ENCODE results near the gene PRKG1.

GRCh38 chr10:51416494-51416893 lies 342.2 kb downstream of the PRKG1 start:
- TF ChIP-seq, protein P1, sequence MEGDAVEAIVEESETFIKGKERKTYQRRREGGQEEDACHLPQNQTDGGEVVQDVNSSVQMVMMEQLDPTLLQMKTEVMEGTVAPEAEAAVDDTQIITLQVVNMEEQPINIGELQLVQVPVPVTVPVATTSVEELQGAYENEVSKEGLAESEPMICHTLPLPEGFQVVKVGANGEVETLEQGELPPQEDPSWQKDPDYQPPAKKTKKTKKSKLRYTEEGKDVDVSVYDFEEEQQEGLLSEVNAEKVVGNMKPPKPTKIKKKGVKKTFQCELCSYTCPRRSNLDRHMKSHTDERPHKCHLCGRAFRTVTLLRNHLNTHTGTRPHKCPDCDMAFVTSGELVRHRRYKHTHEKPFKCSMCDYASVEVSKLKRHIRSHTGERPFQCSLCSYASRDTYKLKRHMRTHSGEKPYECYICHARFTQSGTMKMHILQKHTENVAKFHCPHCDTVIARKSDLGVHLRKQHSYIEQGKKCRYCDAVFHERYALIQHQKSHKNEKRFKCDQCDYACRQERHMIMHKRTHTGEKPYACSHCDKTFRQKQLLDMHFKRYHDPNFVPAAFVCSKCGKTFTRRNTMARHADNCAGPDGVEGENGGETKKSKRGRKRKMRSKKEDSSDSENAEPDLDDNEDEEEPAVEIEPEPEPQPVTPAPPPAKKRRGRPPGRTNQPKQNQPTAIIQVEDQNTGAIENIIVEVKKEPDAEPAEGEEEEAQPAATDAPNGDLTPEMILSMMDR (IDR thresholded peaks at IDR 0.05): no peak
- no peak for TF ChIP-seq POLR2A (IDR thresholded peaks at IDR 0.05)
- TF ChIP-seq POLR2AphosphoS5 (IDR thresholded peaks at IDR 0.05; ENCODE audit: insufficient read depth in 1 of 2, low read depth in 1 of 2): no peak
